ENCODE data around the gene AKT1S1.

Gene AKT1S1

DNA sequence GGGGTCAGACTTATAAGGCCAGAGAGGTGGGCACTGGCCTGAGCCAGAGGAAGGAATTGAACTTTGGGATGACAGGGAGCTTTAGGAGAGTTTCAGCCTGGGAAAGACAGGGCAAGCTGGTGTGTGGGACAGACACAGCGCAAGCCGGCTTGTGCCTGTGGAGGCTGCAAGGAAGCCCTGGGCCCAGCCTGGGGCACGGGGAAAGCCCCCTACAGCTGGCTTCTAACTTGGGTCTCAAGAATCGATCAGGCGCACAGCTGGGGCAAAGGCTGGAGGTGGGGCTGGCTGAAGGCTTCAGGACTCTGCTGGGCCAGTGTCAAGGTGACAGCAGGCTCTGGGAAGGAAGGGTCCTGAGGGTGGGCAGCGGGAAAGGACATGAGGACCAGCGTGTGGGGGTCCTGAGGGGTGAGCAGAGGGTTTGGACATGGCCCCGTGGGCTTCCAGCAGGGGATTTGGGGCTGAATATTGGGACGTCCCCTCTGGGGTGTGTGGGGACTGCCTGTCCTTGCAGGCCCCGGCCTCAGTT lies 23.2 kb downstream of the AKT1S1 start:
- no peak overlapping the region for H3K4me3 ChIP-seq (ENCODE audit: low read depth, low read length)
- in situ Hi-C loops (cut with HindIII; ENCODE audit: low sequenced_read_pairs) = no loop called here
- no peak for DNase-seq (ENCODE audit: low read depth, low spot score)

DNA sequence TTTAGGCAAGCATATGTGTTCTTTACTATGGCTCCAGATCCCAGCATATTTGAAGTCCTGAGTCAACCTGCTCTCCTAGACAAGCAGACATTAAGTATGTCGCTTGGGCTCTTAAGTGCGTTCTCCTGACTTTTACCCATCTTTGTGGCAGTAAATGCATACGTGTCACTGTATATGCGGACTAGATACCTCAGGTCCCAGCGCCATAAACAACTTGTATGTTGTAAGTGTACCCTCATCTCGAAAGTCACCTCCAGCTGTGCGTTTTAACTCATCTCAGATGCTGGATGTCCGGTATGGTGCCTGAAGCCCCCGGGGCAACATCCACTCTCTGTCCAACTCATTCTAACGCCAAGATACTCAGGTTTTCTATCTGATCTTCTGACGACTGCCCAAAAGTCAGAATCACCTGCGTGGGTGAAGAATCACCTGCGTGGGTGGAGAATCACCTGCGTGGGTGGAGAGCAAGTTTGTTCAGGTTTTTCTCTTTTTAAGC lies 24.5 kb downstream of the AKT1S1 start:
- H3K4me3 ChIP-seq (ENCODE audit: low read depth, low read length) = peak overlapping the region; percentile 88
- TF ChIP-seq, protein P1, sequence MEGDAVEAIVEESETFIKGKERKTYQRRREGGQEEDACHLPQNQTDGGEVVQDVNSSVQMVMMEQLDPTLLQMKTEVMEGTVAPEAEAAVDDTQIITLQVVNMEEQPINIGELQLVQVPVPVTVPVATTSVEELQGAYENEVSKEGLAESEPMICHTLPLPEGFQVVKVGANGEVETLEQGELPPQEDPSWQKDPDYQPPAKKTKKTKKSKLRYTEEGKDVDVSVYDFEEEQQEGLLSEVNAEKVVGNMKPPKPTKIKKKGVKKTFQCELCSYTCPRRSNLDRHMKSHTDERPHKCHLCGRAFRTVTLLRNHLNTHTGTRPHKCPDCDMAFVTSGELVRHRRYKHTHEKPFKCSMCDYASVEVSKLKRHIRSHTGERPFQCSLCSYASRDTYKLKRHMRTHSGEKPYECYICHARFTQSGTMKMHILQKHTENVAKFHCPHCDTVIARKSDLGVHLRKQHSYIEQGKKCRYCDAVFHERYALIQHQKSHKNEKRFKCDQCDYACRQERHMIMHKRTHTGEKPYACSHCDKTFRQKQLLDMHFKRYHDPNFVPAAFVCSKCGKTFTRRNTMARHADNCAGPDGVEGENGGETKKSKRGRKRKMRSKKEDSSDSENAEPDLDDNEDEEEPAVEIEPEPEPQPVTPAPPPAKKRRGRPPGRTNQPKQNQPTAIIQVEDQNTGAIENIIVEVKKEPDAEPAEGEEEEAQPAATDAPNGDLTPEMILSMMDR (IDR thresholded peaks at IDR 0.05; ENCODE audit: low read depth, low read length) = no peak
- in situ Hi-C loops (cut with HindIII; ENCODE audit: low sequenced_read_pairs) = no loop called here
- no peak for DNase-seq (ENCODE audit: low read depth, low spot score)

More for the DNA sequence above, 23.2 kb downstream of the AKT1S1 start:
- TF ChIP-seq, protein P1 (IDR thresholded peaks at IDR 0.05; ENCODE audit: low read depth, low read length) = no peak

DNA sequence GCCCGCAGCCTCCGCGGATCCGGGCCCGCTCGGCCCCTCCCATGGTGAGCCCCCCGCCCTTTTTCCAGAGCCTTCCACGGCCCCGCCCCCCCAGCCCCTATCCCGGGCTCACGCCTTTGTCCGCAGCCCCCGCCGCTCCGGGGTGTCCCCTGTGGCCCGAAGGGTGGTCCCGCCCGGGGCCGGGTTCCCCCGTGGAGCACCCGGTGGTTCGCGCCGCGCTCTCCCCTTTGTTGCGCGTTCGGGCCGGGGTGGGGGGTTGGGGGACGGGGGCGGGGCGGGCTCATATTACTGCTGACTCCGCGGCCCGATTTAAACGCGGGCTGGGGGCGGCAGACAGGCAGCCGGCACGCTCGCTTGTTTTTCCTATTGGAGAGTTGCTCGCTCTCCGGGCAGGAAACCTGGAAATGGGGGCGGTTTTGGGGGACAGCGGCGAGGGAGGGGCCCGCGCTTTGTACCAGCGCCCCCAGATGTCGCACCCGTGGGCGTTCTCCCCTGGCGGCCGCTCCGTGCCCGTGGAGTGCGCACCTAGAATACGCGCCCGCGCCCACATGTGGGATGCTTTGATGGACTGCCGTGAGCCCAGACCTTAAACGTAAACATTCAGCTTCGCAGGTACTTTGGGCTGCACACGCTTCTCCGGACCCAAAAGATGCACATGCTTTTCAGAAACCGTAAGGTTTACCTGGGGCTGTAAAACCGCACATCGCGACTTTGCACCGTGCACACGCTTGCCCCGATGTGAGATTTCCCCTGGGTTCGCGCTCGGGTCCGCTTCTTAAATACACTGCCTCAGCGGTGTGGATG lies 25.5 kb downstream of the AKT1S1 start:
- in situ Hi-C loops (cut with HindIII; ENCODE audit: low sequenced_read_pairs) = no loop called here
- TF ChIP-seq, protein P1 (IDR thresholded peaks at IDR 0.05; ENCODE audit: low read depth, low read length) = no peak
- peak overlapping the region; percentile 88 for H3K4me3 ChIP-seq (ENCODE audit: low read depth, low read length)
- no peak for DNase-seq (ENCODE audit: low read depth, low spot score)

DNA sequence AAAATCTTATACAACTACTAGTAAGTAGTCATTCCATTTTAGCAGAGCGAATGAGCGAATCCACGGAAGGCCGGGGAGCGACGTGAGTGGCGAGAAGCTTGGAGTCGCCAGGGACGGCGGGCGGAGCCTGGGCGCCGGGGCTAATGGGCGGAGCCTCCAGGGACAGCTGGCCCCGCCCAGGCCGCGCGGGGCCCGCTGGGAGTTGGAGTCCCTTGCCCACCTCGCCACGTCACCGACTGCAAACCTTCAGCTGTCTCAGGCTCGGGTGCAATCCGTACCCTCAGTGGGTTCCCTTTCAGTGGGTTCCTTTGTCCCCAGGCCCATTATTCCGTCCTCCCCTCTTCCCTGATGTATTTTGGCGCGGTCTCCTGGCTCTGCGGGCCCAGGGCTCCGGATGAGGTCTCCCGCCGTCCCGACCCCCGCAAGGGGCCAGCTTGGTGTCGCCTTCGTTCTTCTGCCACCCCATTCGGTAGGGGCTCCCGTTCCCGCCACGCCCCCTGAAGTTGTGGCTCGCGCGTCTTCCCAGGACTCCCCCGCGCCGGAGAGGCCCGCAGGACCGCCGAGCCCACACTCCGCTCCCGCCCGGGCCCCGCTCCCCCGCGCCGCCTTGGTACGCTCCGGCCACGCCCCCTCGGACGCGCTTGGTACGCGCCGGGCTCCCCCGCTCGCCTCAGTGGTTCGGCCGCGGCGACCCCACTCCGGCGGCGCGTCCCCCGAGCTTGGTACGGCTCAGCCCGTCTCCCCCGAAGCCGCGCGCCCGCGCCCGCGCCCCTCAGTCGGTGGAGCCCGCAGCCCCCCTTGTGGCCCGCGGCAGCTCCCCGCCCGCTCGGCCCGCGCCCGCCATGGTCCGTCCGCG lies 26.4 kb downstream of the AKT1S1 start, which contains the start of gene PTOV1:
TSS of gene PTOV1 (plus strand) at position 673 of the 856 bp plus-strand sequence.
- peak; percentile 91 for DNase-seq (ENCODE audit: low read depth, low spot score)
- in situ Hi-C loops (cut with HindIII; ENCODE audit: low sequenced_read_pairs) = no loop called here
- peak within 1 kb of the TSS; percentile 88 for H3K4me3 ChIP-seq (ENCODE audit: low read depth, low read length)
- TF ChIP-seq, protein P1 (IDR thresholded peaks at IDR 0.05; ENCODE audit: low read depth, low read length) = no peak

DNA sequence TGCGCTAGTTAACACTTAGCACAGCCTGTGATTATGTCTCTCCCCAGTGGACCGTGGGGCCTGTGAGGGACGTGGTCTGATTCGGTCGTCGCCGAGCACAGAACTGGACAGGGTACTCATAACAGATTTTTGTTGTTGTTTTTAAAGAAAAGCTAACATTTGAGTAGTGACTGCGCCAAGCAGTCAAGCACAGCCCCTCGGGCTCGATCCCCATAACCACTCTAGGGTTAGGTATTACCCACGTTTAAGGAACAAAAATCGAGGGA lies 27.0 kb downstream of the AKT1S1 start:
- peak overlapping the region; percentile 88 for H3K4me3 ChIP-seq (ENCODE audit: low read depth, low read length)
- in situ Hi-C loops (cut with HindIII; ENCODE audit: low sequenced_read_pairs) = no loop called here
- TF ChIP-seq, protein P1 (IDR thresholded peaks at IDR 0.05; ENCODE audit: low read depth, low read length) = no peak

DNA sequence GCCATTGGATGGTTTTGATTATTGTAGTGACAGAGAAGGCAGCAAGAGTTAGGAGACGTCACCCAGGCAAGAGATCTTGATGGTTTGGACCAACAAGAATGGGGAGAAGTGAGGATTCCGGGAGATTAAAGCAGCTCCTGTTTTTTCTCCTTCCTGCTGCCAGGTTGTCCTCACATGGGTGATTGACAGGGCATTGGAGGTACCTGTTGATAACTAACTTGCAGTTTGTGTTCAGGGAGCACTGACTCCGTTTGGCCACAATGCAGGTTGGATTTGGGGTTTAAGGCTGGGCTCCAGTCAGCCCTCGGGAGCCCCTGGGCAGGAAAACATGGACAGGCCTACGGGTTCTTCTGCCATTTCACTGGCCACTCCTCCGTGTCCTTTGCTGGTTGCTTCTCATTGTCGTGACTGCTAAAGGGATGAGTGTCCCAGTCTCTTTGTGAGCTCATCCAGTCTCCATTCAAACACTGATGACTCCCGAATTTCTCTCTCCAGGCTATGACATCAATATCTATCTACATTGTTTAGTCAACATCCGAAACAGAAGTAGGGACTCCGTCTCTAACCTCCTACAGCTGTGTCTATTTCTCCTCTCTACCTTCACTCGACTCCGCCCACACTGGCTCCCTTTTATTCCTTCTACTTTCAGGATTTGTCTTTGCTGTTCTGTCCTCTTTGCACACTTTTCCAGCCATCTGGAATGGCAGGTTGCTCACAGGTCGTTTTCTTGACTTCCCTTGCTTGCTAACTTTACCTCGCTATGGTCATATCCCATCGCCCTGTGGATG lies 27.5 kb downstream of the AKT1S1 start:
- TF ChIP-seq, protein P1 (IDR thresholded peaks at IDR 0.05; ENCODE audit: low read depth, low read length) = no peak
- H3K4me3 ChIP-seq (ENCODE audit: low read depth, low read length) = peak overlapping the region; percentile 88
- DNase-seq (ENCODE audit: low read depth, low spot score) = no peak
- in situ Hi-C loops (cut with HindIII; ENCODE audit: low sequenced_read_pairs) = no loop called here

More for the DNA sequence above, 27.0 kb downstream of the AKT1S1 start:
- no peak for DNase-seq (ENCODE audit: low read depth, low spot score)

Data from astrocyte of the spinal cord (primary cell).